IPS-NIHi11 (cell line): ENCODE results near the gene PINK1.

Experiments used
- DNase-seq: peaks from one replicate; pipeline ENCODE4 v3.0.0; 2012; ENCODE audit warnings: mixed read lengths, low spot score

Gene PINK1

DNA sequence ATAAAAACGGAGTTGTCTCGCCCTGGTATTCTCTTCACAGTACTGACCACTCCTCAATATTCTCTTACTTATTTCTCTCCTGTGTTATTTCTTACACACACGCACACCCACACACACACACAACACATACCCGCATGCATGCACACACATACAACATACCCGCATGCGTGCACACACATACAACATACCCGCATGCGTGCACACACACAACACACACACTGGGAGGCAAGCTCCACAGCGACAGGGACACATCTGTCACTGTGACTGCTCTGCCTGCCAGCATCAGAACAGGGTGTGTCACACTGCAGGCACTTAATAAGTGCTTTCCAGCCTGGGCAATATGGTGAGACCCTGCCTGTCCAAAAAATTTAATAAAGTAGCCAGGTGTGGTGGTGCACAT is 48.7 kb downstream of the PINK1 start:
- DNase-seq, result no peak

DNA sequence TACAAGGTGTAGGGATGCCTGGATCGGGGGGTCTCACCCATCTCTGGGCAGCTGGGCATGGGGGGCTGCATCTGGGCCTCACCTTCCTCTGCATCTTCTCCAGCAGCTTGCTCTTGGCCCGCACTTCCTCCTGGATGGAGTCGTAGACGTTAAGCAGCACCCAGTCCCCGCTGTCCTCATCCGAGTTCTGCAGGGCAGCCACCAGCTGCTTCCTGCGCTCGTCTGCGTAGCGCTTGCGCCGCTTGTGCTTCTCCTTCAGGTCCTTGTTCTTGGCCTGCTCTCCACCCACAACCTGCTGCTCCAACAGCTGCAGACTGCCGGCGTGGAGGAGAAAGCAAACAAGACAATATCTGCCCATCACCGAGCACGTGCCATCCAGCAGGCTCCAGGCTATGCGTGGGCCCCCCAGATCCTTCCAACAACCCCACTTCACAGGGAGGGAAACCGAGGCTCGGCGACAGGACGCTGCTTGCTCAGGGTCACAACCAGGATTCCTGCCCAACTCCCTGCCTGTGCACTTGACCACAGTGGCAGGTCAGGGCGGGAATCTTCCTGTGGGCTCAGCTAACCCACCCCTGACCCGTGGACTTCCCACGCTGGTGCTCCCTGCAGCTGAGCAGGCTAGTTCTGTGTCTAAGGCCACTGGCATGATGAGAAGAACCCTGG is 49.4 kb downstream of the PINK1 start:
- no peak for DNase-seq

DNA sequence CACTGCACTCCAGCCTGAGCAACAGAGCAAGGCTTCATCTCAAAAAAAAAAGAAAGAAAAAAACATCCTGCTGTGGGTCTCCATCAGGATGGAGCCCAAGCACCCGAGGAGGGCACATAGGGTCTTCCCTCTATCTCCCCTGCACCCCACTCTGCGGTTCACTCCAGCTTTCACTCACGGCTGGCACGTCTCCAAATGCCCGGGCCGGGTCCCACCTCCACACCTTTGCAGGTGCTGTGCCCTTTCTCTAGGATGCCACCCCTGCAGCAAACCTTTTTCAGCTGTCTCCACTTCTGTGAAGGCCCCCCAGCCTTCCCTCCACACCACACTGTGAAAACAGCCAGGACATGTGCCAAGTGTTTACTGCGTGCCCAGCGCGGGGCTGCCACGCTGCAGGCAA is 50.4 kb downstream of the PINK1 start:
- DNase-seq, result no peak

DNA sequence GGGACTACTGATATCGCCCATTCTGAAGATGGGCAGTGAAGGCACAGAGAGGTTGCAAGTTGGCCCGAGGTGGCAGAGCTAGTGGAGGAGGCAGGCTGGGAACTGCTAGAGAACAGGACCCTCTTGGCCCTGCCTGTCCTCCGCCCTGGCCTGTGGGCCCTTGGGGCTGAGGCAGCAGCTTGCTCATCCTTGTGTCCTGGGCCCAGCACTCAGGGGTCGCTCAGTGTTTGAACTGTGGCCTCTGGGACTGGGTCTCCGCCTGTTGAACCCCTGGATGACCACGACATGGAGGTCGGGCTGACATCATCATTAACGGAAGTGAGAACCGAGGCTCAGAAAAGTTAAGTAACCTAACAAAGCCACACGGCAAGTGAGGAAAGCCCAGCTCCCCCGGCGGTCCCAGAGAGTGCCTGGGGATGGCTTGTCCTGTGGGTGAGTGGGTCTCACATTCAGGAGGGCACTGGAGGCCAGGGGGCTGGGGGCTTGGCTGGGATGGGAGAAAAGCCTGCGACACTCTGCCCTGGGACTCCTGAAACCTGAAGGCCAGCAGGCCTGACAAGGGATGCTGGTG is 50.9 kb downstream of the PINK1 start:
- no peak for DNase-seq

DNA sequence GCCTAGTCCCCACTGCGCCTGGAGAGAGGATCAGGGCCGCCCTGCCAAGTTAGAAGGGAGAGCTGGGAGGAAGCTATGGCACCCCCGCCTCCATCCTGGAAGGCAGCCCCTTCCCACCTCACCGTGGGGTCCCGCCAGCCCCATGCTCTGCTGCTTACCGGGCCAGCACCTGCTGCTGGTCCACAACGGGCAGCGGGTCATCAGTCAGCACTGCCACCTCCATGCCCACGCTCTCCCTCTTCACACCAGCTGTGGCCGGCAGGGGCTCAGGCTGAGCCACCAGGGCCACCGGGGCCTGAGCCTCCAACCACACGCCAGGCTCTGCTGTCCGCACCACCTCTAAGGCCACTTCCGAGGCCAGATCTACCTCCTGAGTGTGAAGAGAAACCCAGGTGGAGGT is 51.4 kb downstream of the PINK1 start:
- no peak for DNase-seq

DNA sequence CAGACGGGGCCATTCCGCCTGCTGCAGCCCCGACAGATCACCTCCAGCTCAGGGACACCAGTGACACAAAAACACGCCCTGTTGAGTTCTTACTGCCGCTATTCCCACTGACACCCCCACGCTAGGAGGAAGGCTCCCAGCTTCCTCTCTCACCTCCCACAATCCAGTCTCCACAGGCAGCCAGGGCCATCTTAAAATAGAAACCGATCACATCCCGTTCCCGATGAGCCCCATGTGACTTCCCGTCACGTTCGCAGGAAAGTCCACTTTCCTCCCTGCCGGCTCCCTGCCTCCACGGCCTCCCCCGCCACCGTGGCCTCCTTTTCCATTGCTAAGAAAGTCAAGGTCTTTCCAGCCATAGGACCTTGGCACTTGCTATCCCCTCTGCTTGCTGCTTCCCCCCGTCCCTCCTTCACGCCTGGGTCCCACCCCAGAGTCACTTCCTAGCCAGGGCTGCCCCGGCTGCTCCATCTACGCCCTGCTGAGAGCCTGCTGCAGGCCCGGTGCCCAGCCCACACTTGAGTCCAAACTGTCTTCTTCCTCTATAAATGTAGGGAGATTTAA is 51.9 kb downstream of the PINK1 start:
- no peak for DNase-seq

DNA sequence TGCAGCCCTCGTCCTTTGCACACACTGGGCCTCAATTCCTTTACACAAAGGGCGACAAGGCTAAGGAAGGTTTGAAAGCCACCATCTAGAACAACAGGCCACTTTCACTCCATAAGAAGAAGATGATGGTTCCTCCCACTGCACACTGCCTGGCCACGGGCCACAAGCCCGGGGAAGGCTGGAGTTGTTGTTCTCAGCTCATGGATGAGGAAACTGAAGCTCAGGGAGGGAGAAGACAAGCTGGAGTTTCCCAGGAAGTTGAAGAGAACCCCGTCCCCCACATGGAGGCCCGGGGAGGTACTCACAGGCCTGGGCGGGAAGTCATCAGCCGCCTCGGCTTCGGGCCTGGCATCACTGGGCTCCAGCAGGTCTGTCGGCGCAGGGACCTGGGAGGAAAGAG is 52.5 kb downstream of the PINK1 start:
- DNase-seq, result no peak

DNA sequence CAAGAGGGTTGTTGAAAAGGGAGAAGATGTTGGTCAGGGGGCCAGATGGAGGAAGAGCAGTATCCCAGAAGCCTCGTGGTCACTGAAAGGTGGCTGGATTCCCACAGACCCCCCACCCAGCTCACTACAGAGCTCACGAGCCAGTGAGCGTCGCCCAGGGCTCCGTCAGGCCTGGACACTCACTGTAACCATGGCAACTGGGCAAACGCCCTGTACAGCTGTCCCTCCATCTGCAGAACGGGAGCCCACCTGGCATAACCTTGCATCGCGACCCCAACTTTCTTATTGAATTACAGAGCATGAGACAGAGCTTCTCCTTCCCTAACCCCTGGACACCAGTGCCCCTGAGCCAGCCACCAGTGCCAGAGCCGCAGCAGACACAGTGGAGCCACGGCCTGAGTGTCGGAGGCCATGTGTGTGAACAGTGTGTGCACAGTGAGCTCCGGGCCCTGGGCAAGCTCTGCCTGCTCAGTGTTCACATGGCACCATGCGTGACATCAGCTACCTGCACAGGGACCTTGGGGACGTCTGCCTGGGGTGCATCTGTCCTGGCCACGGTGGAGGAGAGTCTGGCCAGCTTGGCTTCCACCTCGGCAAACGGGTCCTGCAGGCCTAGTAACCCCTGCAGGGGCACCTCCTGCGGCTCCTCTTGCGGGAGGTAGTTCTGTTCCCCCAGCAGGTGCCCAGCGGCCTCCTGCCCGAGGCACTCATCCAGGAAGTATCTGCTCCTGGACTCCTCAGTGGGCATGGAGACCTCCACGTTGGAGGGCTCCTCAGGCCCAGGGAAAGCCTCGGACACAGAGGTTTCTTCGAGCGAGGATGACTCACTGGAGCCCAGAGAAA is 53.8 kb downstream of the PINK1 start:
- DNase-seq, result no peak

DNA sequence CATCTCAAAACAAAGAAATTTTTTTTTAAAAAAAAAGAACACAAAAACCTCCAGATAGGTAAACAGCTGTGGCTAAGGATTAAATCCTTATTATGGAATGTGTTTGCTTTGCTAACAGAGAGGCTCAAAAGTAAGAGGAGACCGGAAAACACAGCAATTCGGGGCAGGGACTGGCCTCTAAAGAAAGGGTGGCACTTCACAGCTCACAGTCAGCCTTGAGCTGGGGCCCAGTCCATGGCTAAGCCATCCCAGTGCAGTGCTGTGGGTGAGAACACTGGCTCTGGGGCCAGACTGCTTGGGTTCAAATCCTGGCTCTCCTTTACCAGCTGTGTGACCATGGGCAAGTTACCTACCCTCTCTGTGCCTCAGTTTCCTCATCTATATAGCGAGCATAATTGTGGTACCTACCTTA is 56.4 kb downstream of the PINK1 start:
- no peak for DNase-seq

DNA sequence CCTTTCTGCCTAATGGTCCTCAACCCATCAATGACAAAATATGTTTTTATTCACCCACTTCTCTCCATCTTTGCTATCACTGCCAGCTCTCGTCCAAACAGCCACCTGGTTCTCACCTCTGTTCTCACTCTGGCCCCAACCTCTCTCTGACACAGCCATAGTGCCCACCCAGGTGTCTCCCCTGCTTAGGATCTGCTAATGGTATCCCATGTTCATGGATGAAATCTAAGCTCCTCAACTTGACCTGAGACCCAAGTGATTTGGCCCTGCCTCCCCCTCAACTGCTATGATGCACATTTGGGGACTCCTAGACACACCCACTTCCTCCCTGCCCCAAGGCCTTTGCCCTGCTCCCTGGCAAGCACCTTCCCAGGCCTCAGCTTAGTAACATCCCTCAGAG is 58.6 kb downstream of the PINK1 start:
- DNase-seq, result no peak

DNA sequence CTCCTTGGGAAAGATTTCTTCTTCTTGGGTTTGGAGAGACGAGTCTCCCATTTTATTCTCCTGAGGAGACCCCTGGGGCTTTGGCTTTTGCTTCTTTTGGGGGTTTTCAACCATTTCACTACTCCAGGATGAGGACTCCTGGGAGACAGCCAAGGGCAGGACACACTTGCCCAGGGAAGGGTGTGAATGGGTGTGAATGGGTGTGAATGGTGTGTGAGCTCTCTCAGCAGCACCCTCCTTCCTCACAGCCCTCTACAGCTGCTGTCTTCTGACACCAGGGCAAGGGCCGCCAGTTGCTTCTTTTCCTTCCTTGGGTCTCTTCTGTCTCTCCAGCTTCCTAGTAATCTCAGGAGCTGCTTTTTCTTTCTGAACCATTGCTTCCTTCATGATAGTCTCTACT is 60.4 kb downstream of the PINK1 start:
- no peak for DNase-seq

DNA sequence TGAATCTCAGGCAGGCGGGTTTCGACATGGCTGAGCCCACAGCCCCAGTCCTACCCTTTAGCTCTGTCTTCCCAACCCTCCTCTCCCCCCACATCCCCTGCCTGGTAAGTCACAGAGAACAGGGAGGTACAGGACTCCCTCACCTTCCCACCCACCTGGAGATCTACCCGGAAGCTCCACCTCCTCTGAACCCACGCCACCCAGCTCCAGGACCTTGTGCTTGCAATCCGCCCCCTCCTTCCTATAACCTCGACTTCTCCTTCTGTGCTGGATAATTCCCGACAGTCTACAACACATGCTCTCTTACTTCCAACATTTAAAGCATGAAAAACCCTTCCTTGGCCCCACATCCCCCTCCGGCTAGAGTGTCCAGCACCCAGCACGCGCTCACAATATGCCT is 62.3 kb downstream of the PINK1 start:
- no peak for DNase-seq

DNA sequence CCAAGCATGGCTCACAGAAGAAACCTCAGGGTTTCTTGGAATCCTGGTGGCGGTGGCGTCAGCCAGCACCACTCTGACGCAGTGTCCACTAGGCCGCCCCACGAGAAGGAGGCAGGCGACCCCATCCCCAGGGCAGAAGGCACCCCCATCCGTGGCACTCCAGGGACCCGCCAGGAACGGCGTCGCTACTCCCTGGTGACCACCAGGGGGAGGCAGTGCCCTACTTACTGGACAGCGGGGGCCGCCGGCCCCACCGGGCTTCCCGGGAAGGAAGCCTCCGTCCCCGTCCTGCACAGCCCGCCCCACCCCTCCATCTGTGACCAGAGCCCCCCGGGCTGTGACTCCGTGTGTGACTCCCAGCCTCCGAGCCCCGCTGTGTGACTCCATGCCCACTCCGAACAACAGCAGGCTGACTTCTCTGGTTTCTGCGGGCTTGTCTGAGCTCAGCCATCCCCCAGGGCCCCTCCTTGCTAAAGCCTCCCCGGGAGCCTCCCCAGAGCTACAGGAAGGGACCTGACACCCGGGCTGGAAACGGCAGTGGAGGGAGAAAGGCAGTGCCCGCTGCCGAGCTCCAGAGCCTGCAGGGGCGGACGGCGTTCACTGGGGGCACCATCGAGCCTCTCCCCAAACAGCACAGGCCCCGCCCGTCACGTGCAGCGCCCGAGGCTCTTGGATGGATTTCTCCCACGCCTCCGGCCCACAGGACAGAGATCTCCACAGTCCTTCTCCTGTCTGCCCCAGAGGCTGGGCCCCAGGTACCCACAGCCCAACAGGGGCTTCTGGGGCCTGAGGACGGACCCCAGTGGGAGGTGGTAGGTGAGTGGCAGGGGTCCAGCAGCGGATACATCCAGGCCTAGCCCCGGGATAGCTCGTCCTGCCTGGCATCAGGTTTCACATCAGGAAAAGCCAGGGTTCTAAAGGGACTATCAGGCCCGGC is 63.4 kb downstream of the PINK1 start:
- peak; percentile 94 for DNase-seq

DNA sequence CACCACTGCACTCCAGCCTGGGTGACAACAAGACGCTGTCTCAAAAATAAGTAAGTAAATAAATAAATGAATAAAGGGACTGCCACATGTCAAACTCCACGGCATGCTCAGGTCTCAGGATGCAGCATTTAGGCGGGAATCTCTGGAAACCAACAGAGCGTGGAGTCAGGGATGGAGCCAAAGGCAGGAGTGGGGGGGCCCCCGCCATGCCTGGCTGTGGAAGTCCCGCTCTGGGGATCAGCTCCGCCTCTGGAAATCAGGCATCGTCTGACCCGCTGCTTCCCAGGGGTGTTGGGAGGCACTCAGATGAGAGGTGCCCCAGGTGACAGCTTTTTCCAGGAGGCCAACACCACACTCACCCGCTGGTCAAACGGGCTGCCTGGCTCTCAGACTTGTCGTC is 64.3 kb downstream of the PINK1 start:
- no peak for DNase-seq

DNA sequence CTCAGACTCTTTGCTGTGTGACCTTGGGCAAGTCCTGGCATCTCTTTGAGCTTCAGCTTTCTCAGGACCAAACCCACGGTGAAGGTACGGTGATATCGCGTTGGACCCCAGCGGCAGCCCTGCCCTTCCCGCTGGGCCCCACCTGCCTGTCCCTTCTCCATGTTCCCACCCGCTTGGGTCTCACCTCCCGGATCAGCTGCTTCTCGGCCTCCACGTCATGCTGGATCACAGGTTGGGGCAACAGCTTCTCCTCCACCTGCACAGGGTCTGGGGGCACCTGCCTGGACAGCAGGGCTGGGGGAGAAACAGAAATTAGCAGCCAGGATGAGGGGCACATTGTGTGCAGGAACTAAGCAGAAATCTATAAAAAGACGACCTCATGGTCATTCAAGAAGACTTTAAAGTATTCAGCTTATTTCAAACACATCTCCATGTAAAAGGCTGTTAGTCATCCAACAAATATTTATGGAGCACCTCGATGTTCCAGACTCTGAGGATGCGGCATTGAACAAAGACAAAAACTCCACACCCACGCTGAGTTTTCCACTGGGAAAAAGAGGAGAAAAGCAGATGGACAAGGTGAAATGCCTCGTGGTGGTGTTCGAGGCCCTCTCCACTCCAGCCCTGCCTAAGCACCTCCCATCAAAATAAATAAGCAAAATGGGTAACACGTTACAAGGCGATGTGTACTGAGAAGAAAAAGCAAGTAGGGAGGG is 65.1 kb downstream of the PINK1 start:
- DNase-seq, result no peak

DNA sequence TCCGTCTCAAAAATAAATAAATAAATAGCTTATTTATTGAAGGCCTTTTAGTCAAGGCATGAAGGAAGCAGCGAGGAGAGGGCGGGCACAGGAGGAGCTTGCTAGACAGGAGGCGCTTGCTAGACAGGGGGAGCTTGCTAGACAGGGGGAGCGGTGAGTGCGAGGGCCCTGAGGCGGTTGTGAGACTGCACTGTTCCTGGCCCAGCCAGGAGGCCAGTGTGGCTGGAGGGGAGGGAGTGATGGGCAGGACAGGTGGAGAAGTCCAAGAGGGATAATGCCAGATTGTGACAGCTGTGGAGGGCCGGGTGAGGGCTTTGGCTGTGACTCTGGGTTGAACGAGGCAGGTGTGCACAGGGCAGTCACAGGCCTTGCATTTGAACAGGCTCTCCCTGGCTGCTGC is 66.3 kb downstream of the PINK1 start:
- DNase-seq, result no peak

DNA sequence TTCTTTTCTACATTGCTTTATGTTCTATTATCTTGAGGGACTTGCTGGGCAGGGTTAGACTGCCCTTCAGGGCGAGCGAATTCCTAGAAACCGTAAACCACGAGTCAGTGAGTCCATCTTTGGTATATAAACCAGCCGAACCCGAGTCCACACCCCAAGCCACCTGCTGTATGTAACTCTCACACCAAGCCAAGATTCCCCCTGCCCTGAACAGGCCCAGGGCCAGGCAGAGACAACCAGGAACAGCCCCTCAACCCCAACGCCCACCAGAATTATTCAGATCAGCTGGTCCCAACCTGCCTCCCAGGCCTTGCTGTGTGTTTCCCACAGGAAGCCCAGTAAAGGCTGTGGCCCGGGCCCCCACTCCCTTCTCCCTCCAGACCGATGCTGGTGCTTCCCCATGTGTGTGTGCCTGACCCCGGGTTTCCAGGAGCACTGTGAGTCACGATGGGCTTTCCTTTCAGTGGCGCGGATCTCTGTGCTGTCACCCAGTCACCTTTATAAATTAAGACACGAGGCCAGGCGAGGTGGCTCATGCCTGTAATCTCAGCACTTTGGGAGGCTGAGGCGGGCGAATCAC is 67.5 kb downstream of the PINK1 start:
- no peak for DNase-seq
